Activated naive CD8-positive, alpha-beta T cell treated with anti-CD3 and anti-CD28 coated beads, Interleukin-2, amount 50 U/mL, for 16 hours (primary cell): ENCODE measurements around the gene GNAO1.

Source experiments
- DNase-seq: peaks from one replicate; pipeline ENCODE4 v3.0.0-alpha.2; 2020; ENCODE audit warnings: low read depth, low spot score

GNAO1 gene

GRCh38 chr16:56198006-56198754 is 6.9 kb downstream of the GNAO1 start:
- no peak for DNase-seq

DNA sequence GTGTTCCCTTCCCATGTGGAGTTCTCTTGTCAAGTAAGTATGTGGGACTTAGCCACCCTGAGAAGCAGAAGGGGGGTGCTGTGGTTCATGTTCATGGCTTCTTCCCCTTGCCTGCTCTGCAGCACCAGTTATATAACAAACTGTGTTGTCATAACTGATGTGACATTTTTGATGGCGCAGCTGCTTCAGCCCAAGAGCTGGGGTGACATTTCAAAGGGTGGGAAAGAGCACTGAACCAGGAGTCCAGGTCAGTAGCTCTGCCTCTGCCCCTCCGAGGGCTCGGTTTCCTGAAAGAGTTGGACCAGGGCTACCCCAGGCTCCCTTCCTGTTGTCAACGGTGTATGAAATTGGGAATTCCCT is 7.4 kb downstream of the GNAO1 start:
- no peak for DNase-seq

DNA sequence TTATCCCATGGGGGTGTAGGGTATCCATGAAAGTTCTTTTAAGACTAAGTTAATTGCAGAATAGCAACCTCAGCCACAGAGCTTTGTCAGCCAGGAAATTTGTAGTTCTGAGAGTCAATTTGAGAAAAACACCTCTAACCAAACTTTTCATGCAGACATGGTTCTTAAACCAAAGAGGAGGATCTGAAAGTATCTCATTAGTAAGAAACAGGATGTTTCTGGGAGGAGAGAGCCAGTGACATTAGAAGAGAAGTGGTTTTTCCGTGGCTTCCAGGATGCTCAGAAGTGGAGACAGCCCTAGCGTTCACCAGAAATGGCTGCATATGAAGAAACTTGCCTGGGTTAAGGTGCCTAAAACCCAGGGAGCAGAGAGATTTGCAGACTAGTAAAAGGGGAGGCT is 7.9 kb downstream of the GNAO1 start:
- DNase-seq, result no peak

- no peak for DNase-seq
Observed at GRCh38 chr16:56201030-56201429, 9.7 kb downstream of the GNAO1 start.

DNA sequence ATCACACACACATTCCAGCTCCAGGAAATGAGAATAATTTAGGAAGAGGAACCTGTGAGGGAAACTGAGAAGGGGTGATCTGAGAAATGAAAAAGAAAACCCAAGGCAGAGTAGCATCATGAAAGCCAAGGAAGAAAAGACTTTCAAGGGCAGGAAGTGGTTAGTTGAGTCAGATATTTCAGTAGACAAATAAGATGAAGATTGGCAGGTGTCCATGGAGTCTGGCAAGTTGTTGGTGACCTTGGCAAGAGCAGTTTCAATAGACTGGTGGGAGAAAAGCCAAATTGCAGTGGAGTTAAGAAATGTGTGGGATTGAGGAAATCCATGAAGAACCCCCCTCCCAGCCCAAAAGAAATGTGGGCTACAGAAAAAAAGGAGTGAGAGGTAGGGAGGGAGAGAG is 10.7 kb downstream of the GNAO1 start:
- no peak for DNase-seq

DNA sequence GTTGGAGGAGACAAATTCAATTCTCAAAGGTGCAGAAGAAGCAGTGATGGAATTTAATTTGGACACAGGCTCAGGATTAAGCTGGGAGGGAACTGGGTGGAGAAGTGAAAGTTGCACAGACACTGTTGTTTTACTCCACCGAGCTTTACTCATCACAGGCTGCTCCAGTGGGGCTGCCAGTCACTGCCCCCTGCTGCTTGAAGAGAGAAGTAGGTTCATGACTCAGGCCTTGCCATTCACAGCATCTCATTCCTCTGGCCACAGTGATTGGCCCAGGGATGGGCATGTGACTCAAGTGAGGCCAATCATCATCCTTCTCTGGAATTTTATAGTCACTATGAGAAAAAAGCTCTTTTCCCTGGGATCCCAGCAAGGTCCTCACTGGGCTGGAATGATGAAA is 11.8 kb downstream of the GNAO1 start:
- no peak for DNase-seq

GRCh38 chr16:56204816-56205215 is 13.5 kb downstream of the GNAO1 start:
- DNase-seq, result no peak

DNA sequence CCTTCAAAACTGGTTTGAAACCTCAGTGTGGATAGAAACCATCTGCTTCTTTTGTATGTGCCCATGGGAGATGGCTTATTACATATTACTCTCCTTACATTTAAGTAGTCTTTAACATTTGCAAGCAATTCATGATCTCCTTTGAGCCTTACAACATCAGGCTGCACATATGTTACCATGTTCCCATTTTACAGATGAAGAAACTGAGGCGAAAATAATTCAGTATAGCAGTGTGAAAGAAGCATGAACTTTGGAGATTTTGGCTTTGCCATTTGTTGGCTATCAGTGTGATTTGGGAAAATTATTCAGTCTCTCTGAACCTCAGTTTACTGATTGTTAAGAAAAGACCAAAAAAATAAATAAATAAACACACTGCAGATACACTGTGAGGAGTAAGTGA is 15.7 kb downstream of the GNAO1 start:
- DNase-seq, result no peak

GRCh38 chr16:56207421-56207820 is 16.1 kb downstream of the GNAO1 start:
- no peak for DNase-seq

DNA sequence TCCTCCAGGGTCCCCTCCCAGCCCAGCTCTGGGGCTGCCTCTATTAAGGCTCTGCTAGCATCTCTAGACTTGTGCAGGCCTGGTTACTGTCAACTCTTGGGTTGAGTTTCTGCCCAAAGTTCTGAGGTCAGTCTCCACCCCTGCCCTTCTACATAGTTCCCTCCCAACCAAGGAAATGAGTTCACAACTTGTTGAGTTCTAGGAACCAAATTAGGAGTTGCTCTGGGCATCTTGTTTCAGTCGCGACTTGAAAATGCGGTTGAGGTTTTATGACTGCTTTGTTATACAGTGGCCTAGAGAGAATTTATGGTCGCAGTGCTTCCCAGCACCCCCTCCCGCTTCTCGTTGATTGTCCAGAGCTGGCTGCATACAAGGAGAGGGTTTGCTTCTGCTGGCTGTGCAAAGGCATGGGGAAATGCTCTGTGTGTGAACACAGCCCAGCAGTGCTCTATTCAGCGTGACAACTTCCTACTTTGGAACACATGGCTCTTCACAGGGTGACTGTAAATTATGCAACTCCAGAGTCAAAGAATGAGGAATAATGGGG is 20.2 kb downstream of the GNAO1 start:
- DNase-seq, result no peak

DNA sequence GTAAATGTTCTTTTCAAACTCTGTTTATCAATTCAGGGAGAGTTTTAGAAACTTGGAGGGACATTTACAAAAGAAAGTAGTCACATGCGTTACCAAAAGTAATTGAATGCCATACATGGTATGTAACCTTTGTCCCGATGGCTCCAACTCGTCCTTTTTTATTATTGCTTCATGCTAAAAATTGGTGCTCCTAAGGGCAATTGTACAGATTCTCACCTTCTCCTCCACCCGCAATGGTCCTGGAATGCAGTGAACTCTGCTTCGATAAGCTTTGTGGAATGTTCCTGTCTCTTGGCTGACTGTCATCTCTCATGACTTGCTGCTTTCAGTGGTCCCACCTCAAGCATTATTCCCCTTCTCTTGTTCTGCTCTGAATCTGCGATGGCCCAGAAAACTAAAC is 20.9 kb downstream of the GNAO1 start:
- no peak for DNase-seq

DNA sequence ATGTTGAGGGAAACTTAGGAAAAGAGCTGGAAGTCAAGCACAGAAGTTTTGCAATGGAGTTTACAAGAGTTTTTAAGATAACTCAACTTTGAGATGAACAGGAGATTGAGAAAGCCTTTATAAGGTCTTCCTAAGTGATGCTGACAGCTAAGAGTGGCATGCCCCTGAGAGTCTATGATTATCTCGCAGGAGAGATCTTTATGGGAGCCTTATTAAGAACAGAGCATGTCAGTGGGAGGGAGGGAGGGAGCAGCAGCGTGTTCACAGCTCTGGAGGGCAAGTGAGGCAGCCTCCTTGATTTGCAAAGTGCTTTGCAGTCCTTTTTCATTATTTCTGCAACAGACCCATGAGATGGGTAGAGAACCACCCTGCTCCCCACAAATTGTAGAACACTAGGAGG is 30.7 kb downstream of the GNAO1 start:
- no peak for DNase-seq

DNA sequence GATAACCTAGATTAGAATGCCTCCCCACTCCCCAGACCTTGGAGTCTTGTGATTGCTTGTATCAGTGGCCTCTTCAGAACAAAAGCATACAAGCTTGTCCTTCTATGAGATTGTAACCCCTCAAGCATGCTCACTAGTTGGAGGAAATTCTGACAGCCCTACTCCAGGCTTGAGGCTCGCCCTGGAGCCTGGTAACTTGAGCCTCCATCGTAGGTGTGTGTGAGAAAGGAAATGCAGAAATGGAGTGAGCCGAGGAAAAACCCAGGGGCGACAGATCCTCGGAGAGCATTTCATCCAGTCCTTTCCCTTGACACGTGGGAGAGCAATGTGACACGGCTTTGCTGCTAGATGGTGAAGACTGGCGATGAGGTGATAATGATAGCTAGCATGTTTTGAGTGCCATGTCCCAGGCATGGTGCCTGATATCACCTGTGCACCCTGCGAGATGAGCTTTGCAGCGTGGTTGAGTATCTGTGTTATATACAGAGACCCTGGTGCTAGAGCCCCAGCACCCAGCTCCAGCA is 31.2 kb downstream of the GNAO1 start:
- no peak for DNase-seq

DNA sequence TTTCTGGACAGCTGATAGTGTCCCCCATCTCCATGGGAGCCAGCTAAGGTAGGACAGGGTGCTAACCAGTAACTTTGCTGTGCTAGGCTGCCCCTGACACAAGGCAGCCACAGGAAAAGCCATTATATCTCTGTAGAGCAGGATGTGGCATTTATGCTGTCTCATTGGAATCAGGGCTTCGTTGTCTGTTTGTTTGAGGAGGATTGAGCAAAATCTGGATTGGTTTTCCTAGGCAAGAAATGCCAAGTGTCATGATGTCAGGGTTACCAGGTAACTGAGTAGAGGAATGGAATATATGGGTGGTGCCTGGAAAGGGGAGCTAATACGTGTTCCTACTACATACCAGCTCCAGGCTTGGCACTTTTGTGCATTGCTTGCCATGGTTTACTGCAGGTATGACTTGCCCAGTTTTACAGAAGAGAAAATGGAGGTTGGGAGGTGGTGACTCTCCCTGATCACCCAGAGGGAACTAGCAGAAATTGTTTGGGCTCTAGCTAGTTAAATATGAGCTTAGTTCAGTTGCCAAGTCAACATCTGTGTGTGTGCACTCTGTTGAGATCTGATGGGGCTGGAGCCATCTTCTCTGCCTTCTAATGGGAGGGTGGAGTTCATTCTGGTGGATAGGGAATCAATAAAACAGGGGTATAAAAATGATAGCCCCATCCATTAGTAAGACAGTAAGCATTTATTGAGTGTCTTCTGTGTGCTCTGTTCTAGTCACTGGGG is 33.9 kb downstream of the GNAO1 start:
- no peak for DNase-seq

DNA sequence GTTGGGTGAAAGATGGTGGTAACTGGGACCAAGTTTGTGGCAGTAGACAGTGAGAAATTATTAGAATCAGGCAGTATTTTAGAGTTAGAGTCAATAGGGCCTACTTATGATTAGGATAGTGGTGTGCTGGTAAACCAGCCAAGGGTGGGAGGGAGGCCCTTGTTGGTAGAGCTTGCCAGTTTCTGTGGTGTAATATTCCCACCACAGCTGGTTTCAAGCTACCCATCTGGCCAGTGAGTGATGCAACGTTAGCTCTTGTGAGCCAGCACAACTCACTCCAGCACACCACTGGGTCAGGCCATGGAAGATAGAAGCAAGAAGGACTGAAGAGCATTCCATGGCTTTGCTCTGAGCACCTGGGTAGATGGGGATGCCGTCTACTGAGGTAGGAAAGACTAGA is 34.9 kb downstream of the GNAO1 start:
- DNase-seq, result no peak

DNA sequence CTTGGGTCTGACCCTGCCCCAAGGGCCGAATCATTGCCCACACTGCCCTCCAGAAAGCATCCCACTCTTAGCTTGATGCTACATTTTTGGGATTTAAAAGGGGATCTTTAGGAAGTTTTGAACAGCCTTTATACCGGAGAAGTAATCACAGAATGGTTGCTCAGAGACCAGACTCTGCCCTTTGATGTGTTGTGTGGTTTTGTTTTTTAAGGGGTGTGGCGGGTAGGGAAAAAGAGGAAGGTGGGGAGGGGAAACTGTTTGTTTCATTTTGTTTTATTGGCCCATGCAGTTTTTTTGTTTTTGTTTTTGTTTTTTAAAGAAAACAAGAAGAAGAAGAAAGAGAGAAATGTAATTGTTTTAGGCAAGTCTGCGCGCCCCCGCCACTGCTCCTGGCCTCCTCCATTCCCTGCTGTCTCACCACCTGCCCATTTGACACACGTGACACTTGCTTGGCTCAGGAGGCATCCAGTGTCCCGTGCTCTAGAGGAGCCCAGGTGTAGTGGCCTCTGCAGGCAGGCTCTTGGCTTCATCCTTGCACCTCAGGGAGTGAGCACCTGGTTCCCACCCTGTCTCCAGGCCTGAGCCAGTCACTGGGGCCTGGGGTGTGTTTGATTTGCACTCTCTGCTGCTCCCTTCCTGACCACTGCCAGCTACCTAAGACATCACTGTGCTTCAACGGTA is 35.7 kb downstream of the GNAO1 start:
- DNase-seq, result no peak

GRCh38 chr16:56227936-56228335 is 36.6 kb downstream of the GNAO1 start:
- no peak for DNase-seq

DNA sequence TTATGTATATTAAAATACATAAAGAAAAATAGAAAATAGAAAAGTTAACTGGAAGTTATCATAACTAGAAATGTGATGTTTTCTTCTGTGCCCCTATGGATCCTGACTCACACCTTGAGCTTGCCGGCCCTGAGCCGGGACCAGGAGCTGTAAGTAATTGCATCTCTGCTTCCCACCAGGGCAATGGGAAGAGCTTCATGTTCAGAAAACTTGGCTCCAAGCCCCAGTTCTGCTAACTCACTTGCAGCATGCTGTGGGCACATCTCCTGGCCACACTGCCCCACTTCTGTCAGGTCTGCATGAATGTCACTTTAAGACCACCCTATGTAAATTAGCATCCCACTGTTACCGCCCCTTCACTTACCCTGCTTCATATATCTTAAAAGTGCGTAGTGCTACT is 37.2 kb downstream of the GNAO1 start:
- no peak for DNase-seq

- no peak for DNase-seq
Observed at GRCh38 chr16:56233795-56234566, 42.7 kb downstream of the GNAO1 start.

- DNase-seq, result no peak
Observed at GRCh38 chr16:56234737-56235136, 43.4 kb downstream of the GNAO1 start.

DNA sequence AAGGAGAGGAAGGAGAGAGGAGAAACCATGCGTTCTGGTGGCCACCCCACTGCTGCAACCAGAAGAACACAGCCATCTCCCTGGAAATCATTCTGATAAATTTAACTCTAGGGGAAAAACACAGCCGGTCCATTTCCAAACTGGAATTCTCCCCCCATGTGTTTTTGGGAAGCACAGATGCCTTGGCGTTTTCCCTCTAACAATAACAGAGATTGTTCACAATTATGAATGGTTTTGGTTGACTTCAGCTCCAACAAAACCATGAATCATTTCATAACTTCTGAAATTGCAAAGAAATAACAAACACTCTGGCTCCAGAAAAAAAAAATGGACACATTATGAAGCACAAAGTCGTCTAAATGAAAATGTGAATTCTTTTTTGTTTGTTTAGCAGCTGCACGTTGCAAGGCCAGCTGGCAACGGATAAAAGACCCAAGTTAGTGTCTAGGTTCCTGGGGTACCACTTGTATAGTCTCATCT is 46.2 kb downstream of the GNAO1 start:
- no peak for DNase-seq
